ENCODE results near the gene PROK2.

DNA sequence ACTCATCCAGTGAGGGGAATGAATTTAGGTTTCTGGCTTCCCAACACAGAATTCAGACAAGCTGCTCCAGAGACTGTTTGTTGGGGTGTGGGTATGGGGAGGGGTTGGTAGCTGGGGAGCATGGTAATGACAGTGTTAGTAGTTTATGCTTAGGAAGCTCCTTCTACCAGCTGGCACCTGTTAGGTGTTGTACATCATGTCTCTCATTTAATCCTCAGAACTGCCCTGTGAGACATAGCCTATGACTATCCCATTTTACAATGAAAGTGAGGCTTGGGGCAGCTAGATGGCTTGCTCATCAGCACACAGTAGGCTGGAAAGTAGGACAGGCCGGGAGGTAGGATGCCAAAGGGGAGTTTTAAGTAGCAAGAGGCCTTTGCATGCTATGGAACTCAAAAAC lies 62.3 kb downstream of the PROK2 start:
- TF ChIP-seq, protein P1, sequence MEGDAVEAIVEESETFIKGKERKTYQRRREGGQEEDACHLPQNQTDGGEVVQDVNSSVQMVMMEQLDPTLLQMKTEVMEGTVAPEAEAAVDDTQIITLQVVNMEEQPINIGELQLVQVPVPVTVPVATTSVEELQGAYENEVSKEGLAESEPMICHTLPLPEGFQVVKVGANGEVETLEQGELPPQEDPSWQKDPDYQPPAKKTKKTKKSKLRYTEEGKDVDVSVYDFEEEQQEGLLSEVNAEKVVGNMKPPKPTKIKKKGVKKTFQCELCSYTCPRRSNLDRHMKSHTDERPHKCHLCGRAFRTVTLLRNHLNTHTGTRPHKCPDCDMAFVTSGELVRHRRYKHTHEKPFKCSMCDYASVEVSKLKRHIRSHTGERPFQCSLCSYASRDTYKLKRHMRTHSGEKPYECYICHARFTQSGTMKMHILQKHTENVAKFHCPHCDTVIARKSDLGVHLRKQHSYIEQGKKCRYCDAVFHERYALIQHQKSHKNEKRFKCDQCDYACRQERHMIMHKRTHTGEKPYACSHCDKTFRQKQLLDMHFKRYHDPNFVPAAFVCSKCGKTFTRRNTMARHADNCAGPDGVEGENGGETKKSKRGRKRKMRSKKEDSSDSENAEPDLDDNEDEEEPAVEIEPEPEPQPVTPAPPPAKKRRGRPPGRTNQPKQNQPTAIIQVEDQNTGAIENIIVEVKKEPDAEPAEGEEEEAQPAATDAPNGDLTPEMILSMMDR (IDR thresholded peaks at IDR 0.05): no peak
- TF ChIP-seq POLR2A (IDR thresholded peaks at IDR 0.05): no peak
- no peak for TF ChIP-seq POLR2AphosphoS5 (IDR thresholded peaks at IDR 0.05)

Data from gastroesophageal sphincter (tissue), 3 donors.